CD4-positive, alpha-beta T cell treated with Interleukin-21 for 1 hour (primary cell): ENCODE measurements around the gene IGSF21.

Experiments used
- DNase-seq: peaks from one replicate; pipeline ENCODE4 v3.0.0-alpha.2; 2020

Gene IGSF21

DNA sequence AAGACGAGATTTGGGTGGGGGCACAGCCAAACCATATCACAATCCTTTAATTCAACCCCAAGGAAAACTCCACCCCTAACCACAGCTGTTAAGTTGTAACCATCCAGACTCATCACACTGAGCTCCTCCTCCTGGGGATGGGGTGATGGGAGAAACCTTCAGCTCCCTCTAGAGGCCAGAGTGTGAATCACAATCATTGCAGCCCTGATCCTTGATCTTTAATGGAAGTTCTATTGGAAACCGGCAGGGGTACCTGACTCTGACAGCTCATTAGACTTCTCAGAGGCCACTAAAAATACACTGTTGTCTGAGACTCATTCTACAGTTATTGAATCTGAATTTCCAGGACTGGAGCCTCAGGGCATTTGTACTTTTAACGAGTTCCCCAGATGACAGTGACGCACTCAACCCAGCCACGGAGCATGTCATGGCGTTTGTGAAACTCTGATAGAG, 127.2 kb downstream of the IGSF21 start:
- DNase-seq: no peak

DNA sequence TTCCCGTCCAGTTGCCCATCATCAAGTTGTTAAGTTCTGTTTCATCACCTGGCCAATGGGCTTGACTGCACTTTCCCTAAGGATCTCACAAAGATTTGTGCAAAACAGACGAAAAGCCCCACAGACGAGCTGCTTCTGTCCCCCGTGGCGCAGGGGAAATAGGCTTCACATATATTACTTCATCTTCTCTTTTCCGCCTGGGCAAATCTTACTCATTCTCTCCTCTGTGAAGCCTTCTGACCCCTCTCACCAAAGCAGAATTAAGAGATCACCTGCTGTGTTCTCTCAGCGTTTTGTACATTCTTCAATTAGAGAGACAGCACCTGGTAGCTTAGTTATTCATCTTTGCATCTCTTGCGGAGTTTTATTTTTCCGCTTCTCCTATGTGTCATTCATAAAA, 129.8 kb downstream of the IGSF21 start:
- no peak for DNase-seq

GRCh38 chr1:18238190-18238589, 130.6 kb downstream of the IGSF21 start:
- no peak for DNase-seq

DNA sequence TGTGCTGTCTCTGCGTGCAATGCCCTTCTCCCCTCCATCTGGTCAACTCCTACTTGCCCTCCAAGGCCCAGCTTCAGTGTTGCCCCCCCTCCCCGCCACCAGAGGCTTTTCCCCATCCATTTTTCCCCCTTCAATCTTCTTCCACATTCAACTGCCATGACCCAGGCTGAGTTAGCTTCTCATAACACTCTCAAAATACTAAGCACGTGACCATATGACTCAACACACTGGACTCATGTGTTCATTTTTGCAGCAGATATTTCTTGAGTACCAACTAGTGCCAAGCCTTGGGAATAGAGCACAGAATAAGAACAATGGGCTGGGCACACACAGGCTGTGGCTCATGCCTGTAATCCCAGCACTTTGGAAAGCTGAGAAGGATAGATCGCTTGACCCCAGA, 132.1 kb downstream of the IGSF21 start:
- DNase-seq: no peak

DNA sequence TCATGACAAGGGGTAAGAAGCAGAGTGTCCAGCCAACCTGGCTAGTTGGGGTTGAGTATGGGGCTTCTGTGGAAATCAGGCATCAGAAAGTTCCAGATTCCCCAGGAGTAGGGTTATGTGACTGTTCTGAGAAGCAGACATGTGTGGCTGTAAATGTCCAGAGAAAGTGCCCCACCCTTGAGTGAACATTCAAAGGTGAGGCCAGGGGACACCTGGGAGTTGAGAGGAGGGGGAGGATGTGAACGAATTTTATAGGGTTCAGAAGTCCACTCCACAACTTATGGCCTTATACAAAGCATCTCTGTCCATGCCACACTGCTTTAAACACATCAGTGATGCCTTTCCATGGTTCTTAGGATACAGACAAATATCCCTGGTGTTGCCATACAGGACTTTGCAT, 133.3 kb downstream of the IGSF21 start:
- DNase-seq: no peak

GRCh38 chr1:18241891-18242290, 134.3 kb downstream of the IGSF21 start:
- no peak for DNase-seq

DNA sequence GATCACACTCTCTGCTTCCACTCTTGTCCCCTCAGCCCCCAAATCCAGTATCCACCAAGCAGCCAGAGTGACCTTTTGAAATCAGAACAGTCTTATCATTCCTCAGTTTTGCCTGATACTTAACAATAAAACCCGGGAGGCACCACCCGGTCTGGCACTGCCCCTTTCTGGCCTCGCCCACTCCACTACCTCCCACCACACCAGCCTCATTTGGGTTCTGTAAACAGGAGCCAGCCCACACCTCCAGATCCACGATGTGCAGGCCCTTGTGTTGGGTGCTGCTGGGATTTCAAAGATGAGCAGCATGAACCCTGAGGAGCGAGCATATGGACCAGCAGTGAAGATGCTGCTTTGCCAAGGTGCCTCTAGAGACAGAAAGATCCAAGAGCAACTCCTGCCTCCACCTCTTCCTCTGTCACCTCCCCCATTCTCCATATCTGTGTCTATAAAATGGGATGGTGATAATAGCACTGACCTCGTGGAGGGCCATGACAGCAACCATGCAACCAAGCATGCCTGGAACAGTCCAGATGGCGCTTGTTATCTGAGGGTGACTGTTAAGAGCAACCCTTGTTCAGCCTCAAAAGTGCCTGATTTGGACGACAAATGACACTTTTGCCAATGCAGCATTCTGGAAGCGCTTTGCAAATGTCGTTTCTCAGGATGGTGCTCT, 136.0 kb downstream of the IGSF21 start:
- DNase-seq: no peak

GRCh38 chr1:18244762-18245161, 137.2 kb downstream of the IGSF21 start:
- DNase-seq: no peak

DNA sequence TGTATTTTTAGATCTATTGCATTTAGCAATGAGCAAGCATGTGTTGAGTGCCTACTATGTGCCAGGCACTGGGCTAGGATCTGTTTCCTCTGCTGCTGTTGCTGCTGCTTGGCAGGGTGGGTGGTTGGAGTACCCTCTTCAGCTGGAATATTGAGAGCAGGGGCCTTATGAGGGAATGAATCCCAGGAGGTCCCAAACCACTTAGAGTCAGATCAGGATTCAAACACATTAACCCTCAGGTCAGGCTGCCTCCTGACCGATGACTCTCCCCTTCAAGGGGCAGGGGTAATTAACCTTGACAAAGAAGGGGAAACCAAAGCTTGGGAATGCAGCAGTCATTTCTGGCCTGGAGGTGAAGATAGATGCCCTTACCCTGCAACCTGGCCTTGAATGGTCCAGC, 138.0 kb downstream of the IGSF21 start:
- no peak for DNase-seq

- DNase-seq: no peak
These were observed 138.9 kb downstream of the IGSF21 start for GRCh38 chr1:18246543-18246942.

GRCh38 chr1:18247151-18247550, 139.6 kb downstream of the IGSF21 start:
- no peak for DNase-seq

DNA sequence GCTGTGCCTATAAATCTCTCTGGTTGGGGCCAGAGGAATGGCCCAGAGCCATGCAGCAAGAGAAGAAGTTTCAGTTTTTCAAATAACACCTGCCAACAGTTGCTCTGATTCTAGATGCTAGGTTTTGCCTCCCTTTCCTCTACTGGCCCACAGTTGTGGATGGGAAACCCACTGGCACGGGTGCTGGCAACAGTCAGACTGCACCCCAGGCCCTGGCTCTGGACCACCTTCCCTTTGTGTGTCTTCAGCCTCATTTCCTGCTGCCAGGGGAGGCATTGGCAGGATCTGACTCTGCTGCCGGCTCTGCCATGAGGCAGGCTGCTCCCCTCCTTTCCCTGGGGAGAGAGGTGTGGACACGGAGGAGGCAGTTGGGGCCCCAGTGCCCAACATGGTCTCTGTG, 142.0 kb downstream of the IGSF21 start:
- no peak for DNase-seq

GRCh38 chr1:18253093-18253492, 145.5 kb downstream of the IGSF21 start:
- DNase-seq: no peak

DNA sequence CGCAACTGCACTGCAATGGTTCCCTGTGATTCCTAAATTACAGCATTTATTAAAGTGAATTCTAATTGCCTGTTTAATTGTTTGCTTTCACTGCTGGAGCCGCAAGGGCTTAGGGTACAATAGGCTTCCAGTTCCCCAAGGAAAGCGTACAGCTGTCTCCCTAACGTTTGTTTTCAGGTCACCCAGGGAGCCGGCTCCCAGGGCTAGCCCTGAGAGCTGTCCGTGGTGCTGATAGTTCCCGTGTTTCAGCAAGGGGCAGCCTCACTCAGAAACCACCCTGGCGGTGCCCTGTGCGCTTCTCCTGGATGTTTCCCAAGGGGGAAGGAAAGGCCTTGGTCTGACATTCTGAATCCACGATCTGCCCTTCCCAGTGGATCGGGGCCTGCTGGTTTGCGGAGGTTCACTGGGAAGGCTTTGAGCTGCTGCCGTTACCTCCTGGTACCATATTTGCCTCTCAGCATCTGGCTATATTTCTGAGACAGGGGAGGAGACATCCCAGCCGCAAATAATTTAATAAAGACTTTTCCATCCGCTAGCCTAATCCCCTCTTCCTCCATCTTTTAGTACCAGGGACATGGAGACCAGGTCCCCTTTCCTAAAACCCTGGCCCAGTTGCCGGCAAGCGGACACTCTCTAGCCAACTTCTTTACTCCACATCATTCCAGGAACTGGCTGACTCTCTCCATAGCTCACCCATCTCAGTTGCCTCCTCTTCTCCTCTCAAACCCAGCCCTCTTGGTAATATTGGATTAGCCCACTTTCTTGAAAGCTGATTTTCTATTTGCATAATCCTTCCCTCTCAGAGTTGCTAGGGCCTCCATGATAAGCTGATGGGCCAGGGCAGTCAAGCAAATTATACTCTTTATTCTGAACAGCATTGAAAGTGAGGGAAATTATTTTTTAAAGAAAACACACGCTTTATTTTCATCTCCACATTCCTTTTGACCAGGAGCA, 149.0 kb downstream of the IGSF21 start:
- DNase-seq: no peak

DNA sequence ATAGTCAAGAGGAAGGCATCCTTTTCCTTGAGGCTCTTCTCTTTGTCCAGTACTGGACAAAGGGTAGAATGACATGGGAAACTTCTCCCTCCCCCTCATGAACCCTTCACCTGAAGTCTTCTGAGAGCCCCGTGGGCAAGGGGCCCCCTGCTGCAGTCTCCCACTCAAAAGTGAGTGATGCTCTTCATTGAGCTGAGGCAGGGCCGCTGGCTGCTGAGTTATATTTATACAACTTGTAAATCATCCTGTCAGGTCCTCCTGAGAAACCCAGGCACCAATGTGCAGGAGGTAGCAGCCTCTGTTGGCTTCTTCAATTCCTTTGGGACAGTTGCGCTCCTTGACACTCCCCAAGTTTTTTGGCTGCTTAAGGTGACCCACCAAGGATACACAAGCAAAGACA, 150.2 kb downstream of the IGSF21 start:
- DNase-seq: no peak

GRCh38 chr1:18261891-18262290, 154.3 kb downstream of the IGSF21 start:
- DNase-seq: no peak

- DNase-seq: no peak
These were observed 155.1 kb downstream of the IGSF21 start for GRCh38 chr1:18262726-18263125.

- DNase-seq: no peak
These were observed 156.0 kb downstream of the IGSF21 start for GRCh38 chr1:18263547-18264120.

DNA sequence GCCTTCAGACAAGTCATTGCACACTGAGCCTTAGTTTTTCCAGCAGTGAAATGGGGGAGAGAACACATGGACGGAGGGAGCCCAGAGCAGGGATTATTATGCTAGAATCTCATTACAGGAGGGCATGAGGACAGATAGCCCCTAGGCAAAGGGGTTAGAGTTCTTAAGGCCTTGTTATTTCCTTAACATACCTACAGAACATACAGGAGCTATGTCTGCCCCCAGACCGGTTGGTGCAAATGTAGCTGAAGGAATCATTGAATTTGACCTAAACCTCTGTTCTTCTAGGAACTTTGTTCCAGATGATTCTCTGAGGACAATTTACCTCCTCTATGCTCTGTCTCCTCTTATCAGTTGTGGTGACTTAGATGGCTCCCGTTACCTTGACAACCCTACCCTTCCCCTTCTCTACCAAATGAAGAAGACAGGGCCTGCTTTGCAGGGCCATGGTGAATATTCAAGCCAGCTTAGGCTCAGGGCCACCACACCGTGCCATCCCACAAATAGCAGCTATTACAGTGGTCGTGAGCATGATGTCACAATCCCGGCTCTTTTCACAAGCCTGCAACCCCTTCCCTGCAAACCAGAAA, 156.9 kb downstream of the IGSF21 start:
- no peak for DNase-seq

- no peak for DNase-seq
These were observed 158.0 kb downstream of the IGSF21 start for GRCh38 chr1:18265641-18266040.

DNA sequence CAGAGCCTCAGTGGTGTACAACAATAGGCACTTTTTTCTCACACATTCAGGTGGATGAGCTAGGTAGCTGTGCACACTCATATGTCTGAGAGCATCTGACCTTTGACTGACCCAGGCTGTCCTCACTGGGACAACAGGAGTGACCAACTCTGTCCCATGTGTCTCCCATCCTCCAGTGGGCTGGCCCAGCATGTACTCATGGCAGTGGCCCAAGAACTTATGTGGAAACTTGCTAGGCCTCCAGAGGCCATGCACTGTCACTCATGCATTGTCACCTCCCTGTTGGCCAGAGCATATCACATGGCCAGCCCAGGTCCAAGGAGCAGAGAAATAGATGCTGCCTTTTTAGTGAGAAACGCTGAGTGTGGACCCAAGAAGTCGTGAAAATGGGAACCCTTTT, 158.8 kb downstream of the IGSF21 start:
- no peak for DNase-seq

DNA sequence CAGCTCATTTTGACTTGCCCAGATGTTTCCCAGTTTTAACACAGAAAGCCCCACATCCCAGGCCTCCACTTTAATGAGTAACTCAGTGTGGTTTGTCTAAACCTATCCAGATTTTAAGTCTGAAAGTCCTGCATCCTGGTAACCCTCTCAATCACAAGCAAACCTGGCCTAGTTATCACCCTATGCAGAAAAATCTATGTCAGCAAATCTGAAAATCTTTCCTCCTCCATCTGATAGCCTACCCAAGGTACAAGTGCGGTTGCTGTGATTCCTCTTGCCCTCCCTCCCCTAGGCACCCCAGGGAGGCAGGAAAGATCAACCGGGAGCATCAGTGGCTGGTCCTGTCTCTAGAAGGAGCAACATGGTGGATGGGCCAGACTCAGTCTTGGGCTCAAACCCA, 163.7 kb downstream of the IGSF21 start:
- DNase-seq: no peak

- no peak for DNase-seq
These were observed 171.3 kb downstream of the IGSF21 start for GRCh38 chr1:18278946-18279345.
